Measurements from ENCODE around the gene PRR36. TPM values are rescaled to one million over a fixed set of nuclear protein-coding genes. Genes with fewer than 3 reads are reported as not detected.
"Not testable (repeated sequence)": the region's sequence is repeated elsewhere in the genome, so short reads cannot be mapped to it uniquely, and the experiment has no call there.

PRR36 gene
- total RNA-seq, 2 donors from 2014 or later: 0.22 to 0.37 TPM

DNA sequence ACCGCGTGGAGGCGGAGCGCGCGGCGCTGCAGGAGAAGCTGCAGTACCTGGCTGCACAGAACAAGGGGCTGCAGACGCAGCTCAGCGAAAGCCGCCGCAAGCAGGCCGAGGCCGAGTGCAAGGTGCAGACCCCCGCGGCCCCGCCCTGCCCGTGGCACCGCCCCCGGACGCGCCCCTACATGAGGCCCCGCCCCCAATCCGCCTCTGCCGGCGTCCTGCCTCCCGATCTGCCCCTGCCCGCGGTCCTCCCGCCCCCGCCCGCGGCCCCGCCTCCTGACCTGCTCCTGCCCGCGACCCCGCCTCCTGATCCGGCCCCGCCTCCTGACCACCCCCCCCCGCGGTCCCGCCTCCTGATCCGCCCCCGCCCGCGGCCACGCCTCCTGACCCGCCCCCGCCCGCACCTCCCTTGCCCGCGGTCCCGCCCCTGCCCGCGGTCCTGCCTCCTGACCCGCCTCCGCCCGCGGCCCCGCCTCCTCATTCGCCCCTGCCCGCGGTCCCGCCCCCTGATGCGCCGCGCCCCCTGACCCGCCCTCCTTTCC lies 11.7 kb downstream of the PRR36 start:
- Histone ChIP-seq H3K4me3 (peak overlapping the region; percentile 17), H3K36me3 (no peaks in the 10 kb centered on the region), H3K27ac (no peak overlapping the region), H3K9ac (ENCODE audit: low read depth in 2 of 2, low read length in 2 of 2) (no peak overlapping the region), H3K4me1 (peaks cover 7% of the 10 kb centered on the region), H3K27me3 (peaks cover 33% of the 10 kb centered on the region), H3K9me3 (no peaks in the 10 kb centered on the region)
- intact Hi-C loops (cut with DNase I): no loop called here
- DNase-seq: peak; percentile 87
- TF ChIP-seq, protein P1, sequence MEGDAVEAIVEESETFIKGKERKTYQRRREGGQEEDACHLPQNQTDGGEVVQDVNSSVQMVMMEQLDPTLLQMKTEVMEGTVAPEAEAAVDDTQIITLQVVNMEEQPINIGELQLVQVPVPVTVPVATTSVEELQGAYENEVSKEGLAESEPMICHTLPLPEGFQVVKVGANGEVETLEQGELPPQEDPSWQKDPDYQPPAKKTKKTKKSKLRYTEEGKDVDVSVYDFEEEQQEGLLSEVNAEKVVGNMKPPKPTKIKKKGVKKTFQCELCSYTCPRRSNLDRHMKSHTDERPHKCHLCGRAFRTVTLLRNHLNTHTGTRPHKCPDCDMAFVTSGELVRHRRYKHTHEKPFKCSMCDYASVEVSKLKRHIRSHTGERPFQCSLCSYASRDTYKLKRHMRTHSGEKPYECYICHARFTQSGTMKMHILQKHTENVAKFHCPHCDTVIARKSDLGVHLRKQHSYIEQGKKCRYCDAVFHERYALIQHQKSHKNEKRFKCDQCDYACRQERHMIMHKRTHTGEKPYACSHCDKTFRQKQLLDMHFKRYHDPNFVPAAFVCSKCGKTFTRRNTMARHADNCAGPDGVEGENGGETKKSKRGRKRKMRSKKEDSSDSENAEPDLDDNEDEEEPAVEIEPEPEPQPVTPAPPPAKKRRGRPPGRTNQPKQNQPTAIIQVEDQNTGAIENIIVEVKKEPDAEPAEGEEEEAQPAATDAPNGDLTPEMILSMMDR (IDR thresholded peaks at IDR 0.05): no peak

DNA sequence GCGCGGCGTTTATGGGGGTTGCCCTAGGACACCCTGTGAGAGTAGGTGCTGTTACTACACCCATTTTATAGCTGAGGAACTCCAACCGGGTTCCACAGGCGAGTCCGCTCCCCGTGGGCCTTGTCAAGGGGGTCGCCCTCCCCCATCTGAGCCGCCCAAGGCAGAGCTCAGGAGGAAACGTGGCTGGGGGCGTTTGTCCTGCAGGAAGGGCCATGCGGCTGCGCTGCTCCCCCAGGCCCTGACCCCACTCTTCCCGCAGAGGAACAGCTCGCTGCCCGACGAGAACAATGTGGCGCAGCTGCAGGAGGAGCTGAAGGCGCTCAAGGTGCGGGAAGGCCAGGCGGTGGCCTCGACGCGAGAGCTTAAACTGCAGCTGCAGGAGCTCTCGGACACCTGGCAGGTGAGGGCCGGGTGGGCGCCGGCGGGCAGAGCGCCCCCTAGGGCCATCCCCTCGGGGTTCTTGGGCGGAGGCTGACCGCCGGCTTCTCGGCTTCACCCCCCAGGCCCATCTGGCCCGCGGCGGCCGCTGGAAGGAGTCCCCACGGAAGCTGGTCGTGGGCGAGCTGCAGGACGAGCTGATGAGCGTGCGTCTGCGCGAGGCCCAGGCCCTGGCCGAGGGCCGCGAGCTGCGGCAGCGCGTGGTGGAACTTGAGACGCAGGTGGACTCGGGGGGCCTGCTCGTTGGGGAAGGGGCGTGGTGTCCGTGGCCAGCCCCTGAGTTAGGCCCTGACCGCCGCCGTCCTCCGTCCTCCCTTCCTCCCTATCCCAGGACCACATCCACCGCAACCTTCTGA lies 12.4 kb downstream of the PRR36 start:
- intact Hi-C loops (cut with DNase I): no loop called here
- Histone ChIP-seq H3K4me3 (peak overlapping the region; percentile 17), H3K36me3 (no peaks in the 10 kb centered on the region), H3K9ac (ENCODE audit: low read depth in 2 of 2, low read length in 2 of 2) (no peak overlapping the region), H3K27ac (no peak overlapping the region), H3K4me1 (peaks cover 7% of the 10 kb centered on the region), H3K27me3 (peaks cover 33% of the 10 kb centered on the region), H3K9me3 (no peaks in the 10 kb centered on the region)
- no peak for DNase-seq
- TF ChIP-seq, protein P1 (IDR thresholded peaks at IDR 0.05): no peak

DNA sequence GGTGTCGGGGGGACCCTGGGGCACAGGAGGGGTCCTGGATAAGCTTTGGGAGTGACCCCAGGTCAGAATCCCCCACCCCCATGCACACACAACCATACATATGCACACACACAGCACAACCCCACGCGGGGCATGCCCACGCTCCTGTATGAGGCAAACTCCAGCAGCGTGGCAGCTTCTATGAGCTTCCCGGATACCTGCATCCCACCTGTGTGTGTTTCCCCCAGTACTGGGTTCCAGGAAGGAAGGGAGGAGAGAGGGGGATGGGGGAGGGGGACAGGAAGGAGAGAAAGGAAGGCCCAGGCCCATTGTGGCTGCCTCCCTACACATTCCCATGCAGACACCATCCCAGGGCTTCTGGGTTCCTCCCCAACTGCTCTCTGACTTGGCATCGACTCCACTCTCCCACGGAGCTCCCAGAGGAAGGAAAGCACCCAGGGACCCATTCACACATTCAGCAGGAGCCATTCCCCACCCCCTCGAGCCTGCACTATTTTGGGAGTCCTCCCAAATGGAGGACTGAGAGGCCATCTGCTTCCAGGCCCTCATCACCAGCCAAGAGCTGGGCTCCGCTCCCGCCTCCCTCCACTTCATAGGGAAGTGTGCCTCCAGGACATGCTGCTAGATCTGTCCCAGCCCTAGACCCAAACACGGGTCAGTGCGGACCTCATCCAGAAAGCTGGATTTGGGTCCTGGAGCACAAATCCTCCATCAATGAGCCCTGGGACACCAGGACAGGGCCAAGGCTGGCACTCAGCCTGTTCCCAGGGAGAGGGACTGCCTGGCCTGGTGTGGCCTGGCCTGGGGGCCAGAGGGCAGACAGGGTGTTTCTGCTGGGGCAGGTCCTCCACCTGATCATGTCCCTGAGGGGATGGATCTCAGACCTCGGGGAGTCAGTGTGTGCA lies 13.2 kb downstream of the PRR36 start:
- Histone ChIP-seq H3K27me3 (peaks cover 33% of the 10 kb centered on the region), H3K4me1 (peaks cover 7% of the 10 kb centered on the region), H3K9ac (ENCODE audit: low read depth in 2 of 2, low read length in 2 of 2) (no peak overlapping the region), H3K27ac (no peak overlapping the region), H3K4me3 (no peak overlapping the region), H3K9me3 (no peaks in the 10 kb centered on the region), H3K36me3 (no peaks in the 10 kb centered on the region)
- TF ChIP-seq, protein P1 (IDR thresholded peaks at IDR 0.05): no peak
- no peak for DNase-seq
- intact Hi-C loops (cut with DNase I): no loop called here

DNA sequence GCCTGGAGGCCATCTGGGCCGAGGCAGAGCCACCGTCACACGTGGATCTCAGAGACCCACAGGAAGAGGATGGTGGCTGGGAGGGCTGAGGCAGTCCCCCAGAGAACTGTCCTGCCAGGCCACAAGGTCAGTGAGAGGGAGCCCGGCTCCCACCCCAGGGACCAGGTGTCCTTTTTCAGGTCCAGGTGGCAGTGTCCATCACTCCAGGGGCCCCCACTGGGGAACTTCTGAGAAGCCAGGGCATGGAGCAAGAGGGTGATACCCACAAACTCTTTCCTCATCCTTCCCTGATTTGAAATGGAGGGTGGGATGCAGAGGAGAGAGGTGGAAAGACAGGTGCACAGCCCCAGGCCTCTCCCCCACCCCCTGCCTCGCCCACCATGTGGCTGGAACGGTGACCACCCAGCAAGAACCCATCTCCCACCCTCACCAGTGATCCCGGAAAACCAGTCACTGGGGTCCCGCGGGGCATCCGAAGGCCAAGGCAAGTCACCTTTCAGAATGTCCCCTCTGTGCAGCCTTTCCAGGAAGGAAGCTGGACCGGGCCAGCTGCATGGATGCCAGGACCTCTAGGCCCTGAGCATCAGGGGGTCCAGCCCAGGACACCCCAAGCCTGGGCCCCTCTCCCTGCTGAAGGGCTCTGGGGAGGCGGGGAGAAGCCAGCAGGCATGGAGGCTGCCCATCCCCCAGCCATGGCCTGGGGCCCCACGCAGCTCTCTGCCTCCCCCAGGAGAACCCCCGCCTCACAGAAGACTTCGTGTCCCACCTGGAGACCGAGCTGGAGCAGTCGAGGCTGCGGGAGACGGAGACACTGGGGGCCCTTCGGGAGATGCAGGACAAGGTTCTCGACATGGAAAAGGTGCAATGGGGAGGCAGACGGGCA lies 14.1 kb downstream of the PRR36 start:
- Histone ChIP-seq H3K36me3 (no peaks in the 10 kb centered on the region), H3K9ac (ENCODE audit: low read depth in 2 of 2, low read length in 2 of 2) (no peak overlapping the region), H3K27ac (no peak overlapping the region), H3K4me1 (peaks cover 7% of the 10 kb centered on the region), H3K27me3 (peaks cover 30% of the 10 kb centered on the region), H3K4me3 (no peak overlapping the region), H3K9me3 (no peaks in the 10 kb centered on the region)
- intact Hi-C loops (cut with DNase I): loop anchor here (10.0 kb wide), 1 partner anchor 65 kb away; the partner anchor contains the start of genes CTXN1 and SNAPC2
- DNase-seq: no peak
- TF ChIP-seq, protein P1 (IDR thresholded peaks at IDR 0.05): no peak

DNA sequence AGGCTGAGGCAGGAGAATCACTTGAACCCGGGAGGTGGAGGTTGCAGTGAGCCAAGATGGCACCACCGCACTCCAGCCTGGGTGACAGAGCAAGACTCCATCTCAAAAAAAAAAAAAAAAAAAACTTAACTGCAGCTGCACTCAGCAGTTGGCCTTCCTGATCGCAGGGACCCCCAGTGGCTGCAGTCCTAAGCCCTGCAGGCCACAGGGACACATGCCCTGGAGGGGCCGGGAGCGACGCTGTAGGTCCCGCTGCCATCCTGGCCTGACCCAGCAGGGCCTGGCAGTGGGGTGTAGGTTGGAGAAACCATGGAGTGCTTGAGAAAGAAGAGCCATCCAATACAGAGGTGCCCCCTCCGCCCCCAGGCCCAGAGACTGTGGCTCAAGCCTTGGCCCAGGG lies 15.1 kb downstream of the PRR36 start:
- H3K27me3 ChIP-seq: peaks cover 22% of the 10 kb centered on the region
- not testable (repeated sequence) for H3K4me3 ChIP-seq; H3K9ac ChIP-seq (ENCODE audit: low read depth in 2 of 2, low read length in 2 of 2); H3K9me3 ChIP-seq; DNase-seq; H3K36me3 ChIP-seq; H3K4me1 ChIP-seq; H3K27ac ChIP-seq
- intact Hi-C loops (cut with DNase I): loop anchor here (10.0 kb wide), 1 partner anchor 66 kb away; the partner anchor contains the start of genes CTXN1 and SNAPC2

Measured in colonic mucosa (tissue), 4 donors.